AG09309 (cell line): ENCODE data around the gene OR4E1.
"Not testable (repeated sequence)": the region's sequence is repeated elsewhere in the genome, so short reads cannot be mapped to it uniquely, and the experiment has no call there.

ENCODE experiments used
- DNase-seq: peaks from one replicate; pipeline ENCODE4 v3.0.0-alpha.2; 2010; ENCODE audit warnings: low read depth
- H3K4me3 ChIP-seq: 2 replicates; pipeline ENCODE4 v1.5.1; 2011; ENCODE audit warnings: mild to moderate bottlenecking, low read depth, low read length, moderate library complexity; ENCODE audit not compliant: control insufficient read depth
- TF ChIP-seq, protein P1 (sequence below): IDR thresholded peaks from 2 replicates; pipeline ENCODE4 v1.5.1; 2011; ENCODE audit warnings: mild to moderate bottlenecking, low read depth, low read length, inconsistent platforms; ENCODE audit not compliant: insufficient read depth, control insufficient read depth; ENCODE audit errors: missing control alignments

OR4E1 gene

DNA sequence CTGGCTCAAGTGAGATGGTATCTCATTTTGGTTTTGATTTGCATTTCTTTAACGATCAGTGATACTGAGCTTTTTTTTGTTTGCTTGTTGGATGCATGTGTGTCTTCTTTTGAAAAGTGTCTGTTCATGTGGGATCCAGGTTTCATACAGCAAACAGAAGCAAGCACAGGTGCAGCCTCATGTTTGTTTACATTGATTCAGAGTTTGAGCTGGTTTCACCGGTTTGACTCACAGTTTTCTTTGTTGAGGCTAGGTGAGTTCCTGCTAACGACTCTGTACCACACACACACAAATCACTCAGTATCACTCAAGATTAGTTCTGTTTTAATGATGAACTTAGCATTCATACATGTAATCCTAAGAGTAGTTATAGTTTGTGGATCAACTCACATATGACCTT lies 42.5 kb downstream of the OR4E1 start:
- H3K4me3 ChIP-seq: no peak overlapping the region
- DNase-seq: no peak
- TF ChIP-seq, protein P1, sequence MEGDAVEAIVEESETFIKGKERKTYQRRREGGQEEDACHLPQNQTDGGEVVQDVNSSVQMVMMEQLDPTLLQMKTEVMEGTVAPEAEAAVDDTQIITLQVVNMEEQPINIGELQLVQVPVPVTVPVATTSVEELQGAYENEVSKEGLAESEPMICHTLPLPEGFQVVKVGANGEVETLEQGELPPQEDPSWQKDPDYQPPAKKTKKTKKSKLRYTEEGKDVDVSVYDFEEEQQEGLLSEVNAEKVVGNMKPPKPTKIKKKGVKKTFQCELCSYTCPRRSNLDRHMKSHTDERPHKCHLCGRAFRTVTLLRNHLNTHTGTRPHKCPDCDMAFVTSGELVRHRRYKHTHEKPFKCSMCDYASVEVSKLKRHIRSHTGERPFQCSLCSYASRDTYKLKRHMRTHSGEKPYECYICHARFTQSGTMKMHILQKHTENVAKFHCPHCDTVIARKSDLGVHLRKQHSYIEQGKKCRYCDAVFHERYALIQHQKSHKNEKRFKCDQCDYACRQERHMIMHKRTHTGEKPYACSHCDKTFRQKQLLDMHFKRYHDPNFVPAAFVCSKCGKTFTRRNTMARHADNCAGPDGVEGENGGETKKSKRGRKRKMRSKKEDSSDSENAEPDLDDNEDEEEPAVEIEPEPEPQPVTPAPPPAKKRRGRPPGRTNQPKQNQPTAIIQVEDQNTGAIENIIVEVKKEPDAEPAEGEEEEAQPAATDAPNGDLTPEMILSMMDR: no peak

DNA sequence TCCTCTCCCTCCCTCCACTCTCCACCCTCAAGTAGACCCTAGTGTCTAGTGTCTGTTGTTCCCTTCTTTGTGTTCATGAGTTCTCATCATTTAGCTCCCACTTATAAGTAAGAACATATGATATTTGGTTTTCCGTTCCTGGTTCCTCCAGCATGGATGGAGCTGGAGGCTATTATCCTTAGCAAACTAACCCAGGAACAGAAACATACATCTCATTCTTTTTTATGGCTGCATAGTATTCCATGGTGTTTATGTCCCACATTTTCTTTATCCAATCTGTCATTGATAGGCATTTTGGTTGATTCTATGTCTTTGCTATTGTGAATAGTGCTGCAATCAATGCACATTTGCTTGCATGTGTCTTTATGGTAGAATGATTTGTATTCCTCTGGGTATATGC lies 43.1 kb downstream of the OR4E1 start:
- DNase-seq, H3K4me3 ChIP-seq: not testable (repeated sequence)

DNA sequence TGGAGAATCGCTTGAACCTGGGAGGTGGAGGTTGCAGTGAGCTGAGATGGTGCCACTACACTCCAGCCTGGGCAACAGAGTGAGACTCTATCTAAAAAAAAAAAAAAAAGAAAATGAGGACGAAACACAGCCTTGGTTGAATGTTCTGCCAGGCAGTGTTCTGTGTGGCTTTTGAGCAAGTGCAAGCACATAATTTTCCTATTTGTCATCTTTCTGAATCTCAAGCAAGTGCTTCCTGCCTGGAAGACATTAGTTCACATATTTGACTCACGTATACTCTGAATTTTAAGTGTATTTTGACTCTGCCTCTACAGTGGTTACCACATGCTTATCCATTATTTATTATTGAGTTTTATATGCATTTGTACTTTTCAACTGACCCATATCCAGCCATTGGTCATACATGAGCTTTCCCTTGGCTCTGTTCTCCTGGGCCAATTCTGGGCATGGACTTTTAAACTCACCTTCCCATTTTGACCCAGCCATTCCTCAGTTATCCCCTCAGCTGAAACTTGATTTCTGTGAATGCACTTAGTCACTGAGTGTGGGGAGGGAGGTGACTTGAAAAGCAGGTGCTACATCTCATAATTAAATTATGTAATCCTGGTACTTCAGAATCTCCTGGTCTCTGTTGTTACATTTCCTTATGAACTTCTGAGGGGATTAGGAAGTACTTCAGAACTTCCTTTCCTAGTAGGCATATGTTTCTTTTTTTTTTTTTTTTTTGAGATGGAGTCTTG lies 47.0 kb downstream of the OR4E1 start:
- no peak overlapping the region for H3K4me3 ChIP-seq
- DNase-seq: no peak
- TF ChIP-seq, protein P1: no peak
